Measurements from ENCODE around the gene TSPAN12.

DNA sequence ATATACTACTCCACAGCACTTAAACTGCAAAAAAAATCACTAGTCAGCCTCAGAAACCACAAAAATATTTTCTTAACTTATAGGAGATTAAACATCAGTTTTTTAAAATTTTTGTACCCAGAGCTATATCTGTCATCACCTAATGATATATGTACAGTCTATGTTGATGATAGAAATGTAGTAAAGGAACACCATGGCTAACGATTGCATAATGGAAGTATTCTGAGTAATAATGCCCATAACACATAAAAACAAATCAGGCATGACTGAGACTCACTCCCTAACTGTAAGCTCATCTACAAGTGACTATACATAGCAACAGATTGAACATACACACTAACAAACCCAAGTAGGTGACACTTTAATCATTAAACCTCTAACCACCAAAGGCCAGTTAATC lies 51.3 kb downstream of the TSPAN12 start:
- TF ChIP-seq POLR2A (IDR thresholded peaks at IDR 0.05) = no peak
- TF ChIP-seq, protein P1, sequence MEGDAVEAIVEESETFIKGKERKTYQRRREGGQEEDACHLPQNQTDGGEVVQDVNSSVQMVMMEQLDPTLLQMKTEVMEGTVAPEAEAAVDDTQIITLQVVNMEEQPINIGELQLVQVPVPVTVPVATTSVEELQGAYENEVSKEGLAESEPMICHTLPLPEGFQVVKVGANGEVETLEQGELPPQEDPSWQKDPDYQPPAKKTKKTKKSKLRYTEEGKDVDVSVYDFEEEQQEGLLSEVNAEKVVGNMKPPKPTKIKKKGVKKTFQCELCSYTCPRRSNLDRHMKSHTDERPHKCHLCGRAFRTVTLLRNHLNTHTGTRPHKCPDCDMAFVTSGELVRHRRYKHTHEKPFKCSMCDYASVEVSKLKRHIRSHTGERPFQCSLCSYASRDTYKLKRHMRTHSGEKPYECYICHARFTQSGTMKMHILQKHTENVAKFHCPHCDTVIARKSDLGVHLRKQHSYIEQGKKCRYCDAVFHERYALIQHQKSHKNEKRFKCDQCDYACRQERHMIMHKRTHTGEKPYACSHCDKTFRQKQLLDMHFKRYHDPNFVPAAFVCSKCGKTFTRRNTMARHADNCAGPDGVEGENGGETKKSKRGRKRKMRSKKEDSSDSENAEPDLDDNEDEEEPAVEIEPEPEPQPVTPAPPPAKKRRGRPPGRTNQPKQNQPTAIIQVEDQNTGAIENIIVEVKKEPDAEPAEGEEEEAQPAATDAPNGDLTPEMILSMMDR (IDR thresholded peaks at IDR 0.05) = no peak
